ENCODE results near the gene ABL2.

The ABL2 gene

DNA sequence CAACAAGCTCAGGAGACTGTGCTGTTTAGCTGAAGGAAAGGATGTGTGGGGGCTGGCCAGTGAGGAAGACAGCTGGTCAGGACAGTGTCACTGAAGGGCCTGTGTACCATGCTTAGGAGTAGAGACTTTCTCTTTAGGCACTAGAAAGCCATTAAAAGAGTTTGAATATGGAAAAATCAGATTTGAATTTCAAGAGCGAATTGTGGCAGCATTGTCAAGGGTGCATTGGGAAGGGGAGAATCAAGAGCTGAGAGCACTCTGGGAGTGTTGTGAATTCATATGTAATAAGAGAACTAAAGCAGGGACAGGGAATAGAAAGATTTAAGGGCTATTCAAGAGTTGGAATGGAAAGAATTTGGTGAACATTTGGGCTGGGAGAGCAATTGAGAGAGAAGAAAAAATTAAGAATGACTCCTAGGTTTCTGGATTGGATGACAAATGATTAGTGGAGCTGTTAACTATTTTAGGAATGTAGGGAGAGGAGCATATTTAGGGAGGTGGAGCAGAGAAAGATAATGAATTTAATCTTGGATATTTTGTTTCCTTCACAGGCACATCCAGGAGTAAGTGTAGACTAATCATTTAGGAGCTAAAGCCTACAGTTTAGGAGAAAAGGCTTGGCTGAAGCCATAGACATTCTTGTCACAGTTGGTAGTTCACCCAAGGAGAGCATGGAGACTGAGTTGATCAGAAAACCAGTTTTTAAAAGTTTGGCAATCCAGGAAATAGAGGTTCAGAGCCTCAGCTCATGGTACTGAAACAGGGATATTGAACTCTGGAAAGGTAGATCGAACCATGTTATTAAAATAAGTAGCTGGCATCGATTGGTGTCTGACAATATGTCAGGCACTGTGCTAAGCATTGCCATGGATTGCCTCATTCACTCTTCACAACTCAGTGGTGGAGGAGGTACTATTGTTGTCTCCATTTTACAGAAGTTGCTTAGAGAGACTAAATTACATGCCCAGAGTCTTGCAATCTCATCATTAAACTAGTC lies 170.7 kb downstream of the ABL2 start:
- DNase-seq (ENCODE audit: low read depth in 2 of 3, low spot score in 2 of 3), result no peak

DNA sequence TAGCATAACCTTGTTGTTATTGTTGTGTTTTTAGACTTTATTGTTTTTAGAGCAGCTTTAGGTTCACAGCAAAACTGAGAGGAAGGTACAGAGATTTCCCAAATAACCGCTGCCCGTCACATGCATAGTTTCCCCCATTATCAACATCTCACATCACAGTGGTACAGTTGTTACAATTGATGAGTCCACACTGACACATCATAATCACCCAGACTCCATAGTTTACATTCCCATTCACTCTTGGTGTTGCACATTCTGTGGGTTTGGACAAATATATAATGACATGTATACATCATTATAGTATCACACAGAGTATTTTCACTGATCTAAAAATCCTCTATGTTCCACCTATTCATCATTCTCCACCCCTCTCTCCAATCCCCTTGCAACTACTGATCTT lies 173.5 kb downstream of the ABL2 start:
- no peak for DNase-seq (ENCODE audit: low read depth in 2 of 3, low spot score in 2 of 3)

DNA sequence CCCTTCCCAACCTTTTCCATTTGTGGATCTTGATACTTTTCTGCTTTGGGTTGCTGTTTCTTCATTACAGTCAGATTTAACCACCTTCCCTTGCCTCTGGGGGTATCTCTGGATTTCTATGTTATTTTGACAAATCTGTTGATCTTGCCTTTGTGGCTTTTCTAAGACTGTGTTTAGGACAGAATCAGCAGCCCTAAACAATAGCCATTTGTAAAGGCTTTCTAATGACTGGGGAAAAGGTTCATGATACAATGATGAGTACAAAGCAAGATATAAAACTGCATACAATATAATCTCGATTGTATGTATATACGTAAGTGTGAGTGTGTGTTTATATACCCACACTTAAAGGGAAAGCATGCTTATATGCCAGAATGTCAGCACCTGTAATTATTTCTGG lies 176.0 kb downstream of the ABL2 start:
- DNase-seq (ENCODE audit: low read depth in 2 of 3, low spot score in 2 of 3), result no peak

DNA sequence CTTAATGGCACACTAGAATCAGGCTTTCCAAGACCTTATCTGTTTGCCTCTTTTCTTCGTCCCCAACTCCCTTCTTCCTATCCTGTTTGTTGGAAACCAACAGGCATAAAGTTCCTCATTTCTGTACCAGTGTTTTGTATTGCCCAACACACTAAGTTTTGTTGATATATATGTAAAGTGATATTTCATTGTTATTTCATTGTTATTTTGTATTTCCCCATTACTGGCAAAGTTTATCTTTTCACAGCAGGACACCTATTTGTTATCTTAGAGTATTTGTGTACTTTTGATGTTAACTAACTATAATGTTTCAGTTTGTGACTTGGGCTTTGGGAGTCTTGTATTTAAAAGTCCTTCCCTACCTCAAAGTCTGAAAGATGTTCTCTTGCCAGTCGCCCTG lies 176.7 kb downstream of the ABL2 start:
- DNase-seq (ENCODE audit: low read depth in 2 of 3, low spot score in 2 of 3), result no peak

All from activated CD8-positive, alpha-beta memory T cell treated with anti-CD3 and anti-CD28 coated beads for 48 hours (primary cell).